HG03442 (cell line): ENCODE measurements around the gene MEGF6.

Experiments used
- ATAC-seq: cut with Tn5 transposase; IDR thresholded peaks from one replicate; pipeline ENCODE4 v1.9.1; 2021; ENCODE audit warnings: mild to moderate bottlenecking, moderate library complexity; ENCODE audit not compliant: unreplicated experiment

Gene MEGF6

DNA sequence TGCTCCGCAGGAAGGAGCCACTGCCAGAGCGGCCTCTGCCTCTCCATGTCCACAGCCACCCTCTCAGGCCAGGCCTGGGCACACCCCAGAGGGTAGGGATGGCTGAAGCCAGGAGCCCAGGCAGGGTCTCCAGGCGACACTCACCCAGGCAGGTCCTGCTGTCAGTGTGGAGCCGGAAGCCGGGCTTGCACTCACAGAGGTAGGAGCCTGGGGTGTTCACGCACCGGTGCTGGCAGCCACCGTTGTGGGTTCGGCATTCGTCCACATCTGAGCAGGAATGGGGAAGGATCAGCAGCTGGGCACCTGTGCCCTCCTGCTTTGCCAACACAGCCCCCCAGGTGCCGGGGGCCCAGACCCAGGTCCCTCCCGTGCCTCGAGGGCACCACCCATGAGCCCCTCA is 87.3 kb downstream of the MEGF6 start:
- ATAC-seq: no peak

DNA sequence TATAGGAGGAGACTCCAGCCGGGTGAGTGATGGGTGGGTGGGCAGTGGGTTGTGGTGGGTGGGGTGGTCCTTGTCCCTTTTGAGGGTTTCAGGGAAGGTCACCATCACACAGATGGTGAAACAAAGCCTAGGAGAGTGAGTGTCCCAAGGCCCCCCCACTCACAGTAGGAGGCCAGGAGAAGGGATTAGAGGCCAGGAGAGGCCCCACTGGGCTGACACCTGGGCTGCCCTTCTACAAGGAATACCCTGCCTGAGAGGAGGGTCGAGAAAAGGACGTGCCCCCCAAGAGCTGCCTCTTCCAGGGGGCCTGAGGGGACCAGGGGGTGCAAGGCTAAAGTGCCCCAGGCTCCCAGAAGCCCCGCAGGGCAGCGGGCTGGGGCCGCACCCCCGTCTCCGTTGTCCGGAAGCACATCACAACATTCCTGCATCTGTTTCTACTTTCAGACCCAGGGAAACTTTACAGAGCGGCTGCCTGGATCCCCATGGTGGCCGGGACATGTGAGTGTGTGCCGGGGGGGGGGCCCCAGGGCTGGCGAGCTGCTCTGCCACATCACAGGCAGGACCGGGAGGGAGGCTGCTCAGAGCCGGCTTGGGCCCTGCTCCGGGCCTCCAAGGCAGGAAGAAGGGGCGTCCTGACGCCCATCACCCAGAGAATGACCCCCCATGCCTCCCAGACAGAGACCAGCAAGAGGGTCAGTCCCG is 88.6 kb downstream of the MEGF6 start:
- ATAC-seq: no peak

DNA sequence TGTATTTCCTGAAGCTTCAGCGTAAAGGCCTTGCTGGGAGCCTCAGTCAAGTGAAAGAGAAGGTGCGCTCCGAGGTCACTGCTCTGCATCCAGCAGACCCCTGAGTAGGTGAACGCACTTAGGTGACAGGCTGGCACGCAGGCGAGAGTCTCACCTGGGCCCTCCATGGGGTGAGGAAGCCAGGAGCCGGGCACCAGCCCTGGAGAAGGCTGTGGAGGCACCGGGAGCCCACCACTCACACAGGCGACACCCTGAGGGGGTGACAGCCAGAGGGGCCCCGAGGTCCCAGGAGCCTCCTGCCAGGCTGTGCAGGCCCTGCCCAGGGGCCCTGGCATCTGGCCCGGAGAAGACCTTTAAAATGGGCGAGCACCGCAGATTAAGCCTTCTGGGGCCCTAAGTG is 89.2 kb downstream of the MEGF6 start:
- no peak for ATAC-seq

DNA sequence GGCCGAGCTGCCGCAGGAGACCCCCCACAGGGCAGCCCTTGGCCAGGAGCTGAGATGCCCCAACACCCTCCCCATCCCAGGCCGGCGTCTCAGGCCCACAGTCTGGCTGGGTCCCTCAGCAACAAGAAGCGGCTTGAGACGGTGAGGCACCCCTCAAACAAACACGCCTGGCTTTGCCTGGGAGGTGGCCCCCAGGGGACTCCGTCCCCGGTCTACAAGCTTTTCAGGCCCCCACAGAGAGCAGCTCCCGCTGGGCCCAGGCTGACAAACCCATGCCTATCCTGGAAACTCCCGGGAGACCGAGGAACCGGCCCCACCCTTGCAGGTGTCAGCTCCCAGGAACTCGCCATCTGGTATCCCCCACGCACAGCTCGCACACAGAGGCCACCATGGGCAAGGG is 89.9 kb downstream of the MEGF6 start:
- no peak for ATAC-seq

DNA sequence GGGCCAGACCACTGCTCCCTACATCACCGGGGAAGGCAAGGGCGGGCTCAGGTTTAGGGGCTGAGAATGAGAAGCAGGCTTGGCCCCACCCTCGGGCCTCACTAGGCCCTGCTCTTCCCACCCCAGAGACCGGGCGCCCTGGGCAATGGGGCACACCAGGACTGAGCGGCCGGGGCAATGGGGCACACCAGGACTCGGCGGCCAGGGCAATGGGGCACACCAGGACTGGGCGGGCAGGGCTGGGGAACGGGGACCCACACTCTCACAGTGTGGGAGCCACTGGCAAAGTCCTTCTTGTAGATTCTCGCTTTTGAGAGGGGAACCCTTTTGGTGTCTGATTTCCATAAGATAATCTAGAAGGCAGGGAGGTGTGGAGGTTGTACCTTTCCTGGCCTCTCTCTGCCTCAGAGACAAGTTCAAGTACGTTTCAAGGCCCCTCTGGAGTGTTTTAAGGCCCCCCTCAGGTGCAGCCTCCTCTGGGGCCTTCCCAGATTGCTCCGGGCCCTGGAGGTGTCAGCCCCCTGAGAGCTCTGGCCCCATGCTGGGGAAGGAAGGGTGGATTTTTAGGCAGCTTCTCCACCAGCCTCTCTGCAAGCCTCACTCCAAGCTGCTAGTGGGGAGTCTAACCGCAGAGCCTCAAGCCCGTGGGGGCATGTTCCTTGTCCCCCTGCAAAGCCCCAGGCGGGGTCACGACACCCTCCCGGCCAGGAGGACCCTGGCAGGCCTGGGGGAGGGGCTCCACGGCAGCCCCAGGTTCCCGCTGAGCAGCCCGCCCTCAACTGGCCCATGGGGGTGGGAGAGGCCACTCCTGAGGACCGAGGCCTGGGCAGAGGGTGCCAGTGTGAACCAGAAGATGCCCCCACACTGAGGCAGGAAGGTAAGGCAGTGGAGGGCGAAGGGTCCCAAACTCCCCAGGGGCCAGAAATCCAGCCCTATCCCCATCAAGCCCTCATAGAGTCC is 90.6 kb downstream of the MEGF6 start:
- no peak for ATAC-seq

DNA sequence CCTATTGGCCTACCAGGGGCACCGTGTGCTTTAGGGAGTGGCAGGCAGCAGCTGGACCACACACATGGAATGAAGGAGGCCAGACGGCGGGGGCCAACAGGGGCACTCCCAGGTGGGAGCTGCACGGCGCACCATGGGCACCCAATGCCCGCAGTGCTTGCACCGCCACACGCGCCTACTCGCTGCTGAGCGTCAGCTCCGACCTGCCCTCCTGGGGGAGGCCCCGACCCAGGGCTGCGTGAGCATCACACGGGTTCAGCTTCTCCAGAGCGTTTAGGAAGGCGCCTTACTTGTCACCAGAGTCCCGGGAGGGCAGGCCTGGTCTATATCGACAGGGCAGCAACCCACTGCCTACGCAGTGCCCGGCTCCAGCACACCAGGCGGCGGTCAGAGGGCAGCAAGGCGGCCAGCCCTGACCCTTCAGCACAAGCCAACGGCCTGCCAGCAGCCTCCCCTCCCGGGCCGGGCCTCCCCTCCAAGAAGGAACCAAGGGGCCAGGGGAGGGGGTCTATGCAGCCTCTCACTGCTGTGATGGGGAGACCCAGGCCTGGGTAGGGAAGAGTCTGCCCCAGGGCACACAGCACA is 91.9 kb downstream of the MEGF6 start:
- no peak for ATAC-seq

DNA sequence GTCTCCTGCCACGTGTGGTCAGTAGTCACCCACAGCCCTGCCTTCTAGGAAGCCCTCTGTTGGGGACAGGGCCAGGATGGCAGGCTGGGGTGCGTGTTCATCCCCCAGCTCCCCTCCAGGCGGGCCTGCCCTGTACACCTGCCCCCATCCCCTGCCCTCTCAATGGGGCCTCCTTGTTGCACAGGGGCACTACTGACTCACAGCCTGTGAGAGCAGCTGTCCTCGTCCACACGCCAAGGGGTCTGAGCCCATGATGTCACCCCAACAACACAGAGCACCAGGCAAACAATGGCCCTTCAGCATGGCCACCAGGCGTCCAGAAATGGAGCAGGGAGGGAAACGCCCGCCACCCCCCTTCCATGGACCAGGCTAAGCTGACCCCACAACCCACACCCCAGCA is 92.6 kb downstream of the MEGF6 start:
- no peak for ATAC-seq

DNA sequence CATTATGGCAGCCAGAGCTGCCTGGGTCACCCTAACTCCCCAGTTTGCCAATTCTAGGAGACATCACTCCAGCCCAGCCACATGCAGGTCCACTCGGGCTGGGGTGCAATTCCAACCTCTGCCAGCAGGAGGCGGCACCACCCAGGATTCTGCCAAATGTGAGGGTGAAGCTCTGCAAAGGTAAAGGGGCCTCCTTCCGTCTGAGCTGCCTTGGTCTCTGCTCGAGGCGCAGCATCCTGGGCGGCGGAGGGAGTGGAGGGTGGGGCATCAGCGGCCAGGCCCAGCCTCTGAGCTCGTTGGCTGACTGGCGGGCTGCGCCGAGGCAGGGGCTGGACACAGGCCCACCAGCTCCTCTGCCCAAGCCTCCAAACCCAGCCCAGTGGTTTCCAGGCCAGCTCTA is 93.1 kb downstream of the MEGF6 start:
- no peak for ATAC-seq

DNA sequence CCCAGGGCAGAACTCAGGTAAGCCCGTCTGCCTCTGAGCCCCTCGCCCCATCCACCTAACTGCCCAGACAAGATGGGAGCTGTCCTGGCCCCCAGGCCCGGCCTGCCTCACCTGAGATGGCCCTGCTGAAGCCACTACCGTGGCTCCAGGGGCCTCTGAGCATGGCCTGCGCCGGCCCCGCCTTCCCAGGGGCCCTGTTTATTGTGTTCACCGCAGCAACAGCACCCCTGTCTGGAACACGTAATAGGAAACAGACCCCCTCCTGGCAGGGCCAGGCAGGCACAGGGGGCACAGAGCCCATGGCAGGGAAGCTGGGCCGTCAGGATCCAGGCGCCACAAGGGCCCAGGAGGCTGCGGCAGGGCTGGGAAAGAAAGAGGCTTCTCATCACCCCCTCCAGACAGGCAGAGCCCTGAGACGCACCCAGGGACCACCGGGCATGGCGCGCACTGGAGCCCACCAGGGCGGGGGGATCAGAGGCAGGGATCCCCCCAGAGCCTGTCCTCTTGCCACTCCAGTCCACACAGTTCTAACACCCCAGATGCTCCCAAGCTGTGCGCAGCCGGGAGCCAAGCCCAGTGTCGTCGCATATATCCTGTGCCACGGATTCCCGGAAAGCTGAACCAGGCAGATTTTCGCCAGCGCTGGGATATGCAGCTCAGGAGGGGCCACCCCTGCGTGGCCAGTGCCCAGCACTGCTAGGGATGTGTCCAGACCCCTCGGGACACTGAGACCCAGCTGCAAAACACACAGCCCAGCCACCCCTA is 94.2 kb downstream of the MEGF6 start:
- ATAC-seq: no peak

DNA sequence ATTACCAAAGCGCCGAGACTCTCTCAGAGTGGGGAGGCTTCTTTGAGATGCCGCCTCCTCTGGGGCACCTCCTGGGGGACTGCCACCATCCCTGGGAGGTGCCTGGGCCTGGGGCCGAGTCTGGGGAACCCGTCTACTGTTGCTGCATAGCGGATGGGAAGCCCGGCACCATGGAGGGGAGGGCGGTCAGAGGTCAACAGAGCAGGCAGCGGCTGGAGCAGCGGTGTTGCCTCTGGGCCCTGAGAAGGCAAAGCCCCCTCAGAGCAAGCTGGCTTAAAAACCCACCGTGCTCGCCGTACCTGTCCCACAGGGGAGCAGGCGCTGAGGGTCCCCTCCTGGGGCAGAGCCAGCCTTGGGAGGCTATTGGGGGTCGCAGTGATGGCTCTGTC is 94.8 kb downstream of the MEGF6 start:
- ATAC-seq: no peak

DNA sequence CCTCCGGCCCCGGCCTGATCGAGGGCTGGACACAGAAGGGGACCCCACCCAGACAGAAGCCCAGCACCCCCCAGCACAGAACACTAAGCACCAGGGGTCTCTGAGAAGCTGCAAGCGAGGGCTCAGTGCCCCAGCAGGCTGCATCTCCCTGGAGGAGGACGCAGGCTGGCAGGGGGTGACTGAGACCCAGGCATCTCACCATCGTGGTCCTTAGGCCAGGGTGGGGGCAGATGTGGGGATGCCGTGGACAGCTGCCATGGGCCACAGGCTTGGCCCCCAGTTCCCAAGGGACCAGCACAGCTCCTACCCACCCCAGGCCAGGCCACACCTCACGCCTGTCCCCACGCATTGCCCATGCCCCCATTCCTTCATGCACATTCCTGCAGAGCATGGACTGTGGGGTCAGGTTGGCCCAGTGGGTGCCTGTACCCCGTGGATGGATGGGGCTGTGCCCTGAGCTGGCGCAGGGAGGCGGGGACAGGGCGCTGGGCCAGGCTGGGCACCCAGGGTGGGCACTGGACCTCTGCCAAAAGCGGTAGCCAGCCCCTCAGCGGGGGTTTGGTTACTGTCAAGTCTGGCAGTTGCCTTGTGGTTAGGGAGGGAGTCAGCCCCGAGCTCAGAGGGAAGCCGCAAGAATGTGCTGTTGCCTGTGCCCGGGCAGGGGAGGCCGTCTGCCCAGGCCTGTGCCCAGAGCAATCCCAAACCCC is 95.4 kb downstream of the MEGF6 start:
- no peak for ATAC-seq

DNA sequence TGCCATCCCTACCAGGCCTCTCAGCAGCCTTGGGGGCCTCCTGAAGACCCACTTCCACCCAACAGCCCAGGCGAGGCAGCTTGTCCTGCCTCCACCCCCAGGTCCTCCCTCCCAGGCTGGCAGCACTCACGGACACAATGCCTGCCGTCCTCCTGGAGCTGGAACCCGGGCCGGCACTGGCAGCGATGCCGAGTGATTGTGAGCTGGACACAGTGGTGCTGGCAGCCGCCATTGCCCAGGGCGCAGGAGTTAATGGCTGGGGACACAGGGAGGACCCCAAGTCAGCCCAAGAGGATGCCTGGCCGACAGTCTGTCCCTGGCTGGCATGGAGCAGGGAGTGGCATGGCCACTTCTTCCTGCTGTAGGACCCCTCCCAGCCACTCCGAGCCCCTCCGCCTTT is 96.0 kb downstream of the MEGF6 start:
- no peak for ATAC-seq

DNA sequence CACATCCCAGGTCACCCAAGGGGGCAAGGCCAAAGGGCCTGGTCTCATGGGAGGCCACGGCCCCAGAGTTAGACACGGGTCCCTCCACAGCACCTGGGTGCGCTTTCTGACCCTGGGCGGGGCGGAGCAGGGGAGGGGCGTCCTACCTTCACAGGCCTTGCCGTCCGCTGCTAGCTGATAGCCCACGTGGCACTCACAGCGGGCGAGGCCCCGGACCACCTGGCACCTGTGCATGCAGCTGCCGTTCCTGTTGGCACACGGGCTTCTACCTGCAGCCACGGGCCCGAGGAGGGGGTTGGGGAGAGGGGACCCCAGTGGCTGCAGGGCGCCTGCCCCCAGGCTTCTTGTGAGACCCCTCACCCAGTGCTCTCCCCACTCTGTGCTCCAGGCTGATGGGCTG is 96.9 kb downstream of the MEGF6 start:
- no peak for ATAC-seq

DNA sequence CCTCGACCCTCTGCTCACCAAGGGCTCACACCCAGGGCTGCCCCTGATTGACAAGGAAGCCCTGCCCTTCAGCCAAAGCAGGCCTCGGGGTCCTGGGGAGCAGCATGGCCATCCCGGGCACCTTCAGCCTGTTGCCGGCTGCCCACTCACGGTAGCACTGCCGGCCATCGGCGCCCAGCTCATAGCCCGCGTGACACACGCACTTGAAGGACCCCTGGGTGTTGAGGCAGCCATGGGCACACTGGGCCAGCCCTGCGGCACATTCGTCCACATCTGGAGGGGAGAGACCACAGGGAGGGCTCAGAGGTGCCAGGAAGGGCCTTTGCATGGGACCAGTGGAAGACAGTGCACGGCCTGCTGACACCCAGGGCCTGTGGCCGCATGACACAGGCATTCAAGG is 99.5 kb downstream of the MEGF6 start:
- ATAC-seq: no peak

DNA sequence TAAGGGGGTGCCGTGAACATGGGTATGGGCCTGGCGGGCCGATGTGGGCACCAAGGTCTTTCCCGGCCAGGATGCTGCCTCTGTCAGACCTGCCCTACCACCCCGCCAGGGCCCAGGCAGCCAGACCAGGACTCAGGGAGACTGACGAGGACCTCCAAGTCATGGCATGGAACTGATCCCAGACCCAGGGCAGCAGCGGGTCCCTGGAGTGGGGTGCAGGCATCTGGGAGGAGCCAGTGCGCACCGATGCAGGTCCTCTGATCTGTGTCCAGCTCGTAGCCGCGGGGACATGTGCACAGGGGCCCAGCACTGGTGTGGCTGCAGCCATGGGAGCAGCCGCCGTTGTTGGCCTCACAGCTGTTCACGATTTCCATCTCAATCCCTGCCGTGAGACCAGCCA is 100.0 kb downstream of the MEGF6 start:
- no peak for ATAC-seq

DNA sequence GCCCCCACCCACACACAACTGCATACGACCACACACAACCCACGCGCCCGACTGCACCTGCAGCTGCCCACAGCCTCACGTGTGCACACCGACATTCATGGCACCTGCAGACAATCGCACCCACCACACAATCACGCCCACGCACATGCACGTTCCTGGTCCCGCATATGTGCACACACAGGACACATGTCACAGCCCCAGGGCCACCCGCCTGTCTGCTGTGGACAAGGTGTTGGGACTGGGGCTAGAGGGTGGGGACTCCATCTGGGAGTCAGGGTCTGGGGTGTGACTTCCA is 100.4 kb downstream of the MEGF6 start:
- ATAC-seq: no peak

DNA sequence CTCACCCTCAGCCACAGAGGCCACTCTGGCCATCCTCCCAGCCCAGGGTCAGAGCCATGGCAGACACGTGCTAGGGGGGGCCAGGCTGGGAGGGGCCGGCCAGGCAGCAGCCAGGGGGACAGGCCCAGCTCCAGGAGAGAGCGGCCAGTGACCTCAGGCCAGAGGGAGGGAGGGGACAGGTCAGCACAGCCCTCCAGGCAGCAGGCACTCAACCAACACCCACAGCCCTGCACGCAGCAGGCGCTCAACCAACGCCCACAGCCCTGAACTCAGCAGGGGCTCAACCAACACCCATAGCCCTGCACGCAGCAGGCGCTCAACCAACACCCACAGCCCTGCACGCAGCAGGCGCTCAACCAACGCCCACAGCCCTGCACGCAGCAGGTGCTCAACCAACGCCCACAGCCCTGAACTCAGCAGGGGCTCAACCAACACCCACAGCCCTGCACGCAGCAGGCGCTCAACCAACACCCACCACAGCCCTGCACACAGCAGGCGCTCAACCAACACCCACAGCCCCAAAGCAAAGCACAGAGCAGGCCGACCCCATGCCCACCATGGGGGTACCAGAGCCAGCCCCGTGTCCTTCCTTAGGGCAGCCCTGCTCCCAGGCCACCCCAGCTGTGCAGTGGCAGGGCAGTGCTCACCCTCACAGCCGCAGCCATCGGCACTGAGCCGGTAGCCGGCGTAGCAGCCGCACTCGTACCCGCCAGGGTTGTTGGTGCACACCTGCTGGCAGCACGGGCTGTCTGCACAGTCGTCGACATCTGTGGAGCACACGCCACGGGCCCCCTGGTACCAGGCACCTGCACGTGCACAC is 101.0 kb downstream of the MEGF6 start:
- ATAC-seq: no peak

DNA sequence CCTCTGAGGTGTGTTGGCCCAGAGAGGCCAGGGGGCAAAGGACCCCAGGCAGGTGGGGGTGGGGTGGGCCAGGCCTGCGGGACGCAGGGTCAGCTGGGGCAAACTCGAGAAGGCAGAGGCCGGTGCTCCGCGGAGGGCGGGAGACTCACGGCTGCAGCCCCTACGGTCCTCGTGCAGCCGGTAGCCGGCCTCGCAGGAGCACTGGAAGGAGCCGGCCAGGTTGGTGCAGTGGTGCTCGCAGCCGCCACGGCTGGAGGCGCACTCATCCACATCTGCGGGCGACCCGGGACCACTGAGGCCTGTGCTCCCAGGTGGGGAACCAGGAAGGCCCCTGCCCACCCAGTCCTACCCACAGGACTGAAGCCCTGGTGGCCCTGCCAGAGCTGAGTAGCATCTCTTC is 101.6 kb downstream of the MEGF6 start:
- ATAC-seq: no peak

DNA sequence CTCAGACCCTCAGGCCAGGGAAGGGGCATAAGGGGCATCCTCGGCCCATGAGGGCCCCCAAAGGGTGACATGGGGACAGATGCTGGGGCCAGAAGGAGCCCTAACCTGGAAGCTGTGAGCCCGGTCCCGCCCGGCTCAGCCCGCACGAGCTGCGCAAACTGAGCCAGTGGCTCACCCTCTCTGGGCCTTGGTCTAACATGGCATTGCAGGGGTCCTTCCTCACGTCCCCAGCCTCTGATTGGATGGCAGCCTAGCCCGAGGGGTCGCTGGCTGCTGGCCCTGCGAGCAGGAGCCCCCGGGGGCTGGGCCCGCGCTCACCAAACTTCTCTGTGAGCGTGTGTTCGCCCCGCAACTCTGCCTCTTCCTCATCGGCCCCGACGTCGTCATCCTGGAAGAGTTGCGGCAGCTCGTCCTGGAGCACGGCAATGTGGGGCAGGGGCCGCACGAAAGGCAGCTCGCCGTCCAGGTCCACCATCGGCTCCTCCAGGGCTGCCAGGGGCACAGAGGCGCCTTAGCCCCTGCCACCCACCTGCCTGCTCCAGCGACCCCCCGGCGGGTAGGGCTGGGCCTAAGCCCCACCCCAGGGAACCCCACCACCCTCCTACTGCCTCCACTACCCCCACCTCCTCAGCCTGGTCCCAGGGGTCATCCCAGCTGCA is 102.4 kb downstream of the MEGF6 start:
- ATAC-seq: no peak
